ENCODE results near the gene ATP6V0D1.

ATP6V0D1 gene

DNA sequence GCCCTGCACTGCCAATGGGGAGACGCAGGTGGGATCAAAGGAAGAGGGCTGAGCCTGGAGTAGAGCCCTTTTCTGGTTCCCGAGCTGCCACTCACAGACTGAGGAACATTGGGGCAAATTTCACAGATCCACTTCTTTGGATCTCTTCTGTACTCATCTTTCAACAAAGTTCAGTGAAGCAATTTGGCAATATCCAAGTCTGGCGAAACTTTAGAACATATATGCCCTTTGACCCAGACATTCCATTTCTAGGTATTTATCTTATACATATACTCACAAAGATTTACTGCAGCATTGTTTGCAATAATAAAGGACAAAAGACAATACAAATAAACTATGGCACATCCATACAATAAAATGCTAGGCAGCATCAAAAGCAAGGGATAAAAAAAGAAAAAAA lies 69.6 kb downstream of the ATP6V0D1 start:
- Histone ChIP-seq H3K4me3 (ENCODE audit: low read length) (no peak overlapping the region), H3K36me3 (ENCODE audit: control insufficient read depth, insufficient read depth, low read length, severe bottlenecking) (no peaks in the 10 kb centered on the region), H3K9me3 (ENCODE audit: control insufficient read depth, low read length) (no peaks in the 10 kb centered on the region), H3K4me1 (ENCODE audit: control insufficient read depth, insufficient read depth, low read length) (peaks cover 25% of the 10 kb centered on the region), H3K9ac (ENCODE audit: low read length) (no peak overlapping the region), H3K27me3 (replicated peaks; ENCODE audit: control insufficient read depth, insufficient read depth, low read length) (no peaks in the 10 kb centered on the region)
- no peak for DNase-seq (ENCODE audit: low read depth)

DNA sequence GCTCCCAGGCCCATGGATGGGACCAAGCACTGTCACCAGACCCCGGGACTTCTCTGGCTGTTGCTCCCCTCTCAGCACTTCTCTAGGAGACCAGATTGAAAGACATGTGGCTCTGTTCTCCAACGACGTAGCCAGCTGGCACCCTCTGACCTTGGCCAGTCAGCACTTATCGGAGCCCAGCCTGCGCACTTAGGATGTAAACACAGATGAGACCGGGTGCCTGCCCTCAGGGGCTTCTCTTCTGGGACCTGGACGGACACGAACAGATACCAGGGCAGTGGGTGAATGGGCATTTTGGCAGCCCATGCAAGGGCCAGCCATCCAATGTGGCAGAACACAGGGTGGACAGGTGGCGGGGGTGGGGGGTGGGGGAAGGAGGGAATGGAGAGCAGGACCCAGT lies 71.3 kb downstream of the ATP6V0D1 start:
- no peak overlapping the region for H3K9ac ChIP-seq (ENCODE audit: low read length)
- DNase-seq (ENCODE audit: low read depth): no peak
- H3K4me3 ChIP-seq (ENCODE audit: low read length): no peak overlapping the region
- no peaks in the 10 kb centered on the region for H3K9me3 ChIP-seq (ENCODE audit: control insufficient read depth, low read length)
- H3K36me3 ChIP-seq (ENCODE audit: control insufficient read depth, insufficient read depth, low read length, severe bottlenecking): no peaks in the 10 kb centered on the region
- peaks cover 38% of the 10 kb centered on the region for H3K4me1 ChIP-seq (ENCODE audit: control insufficient read depth, insufficient read depth, low read length)
- no peaks in the 10 kb centered on the region for H3K27me3 ChIP-seq (replicated peaks; ENCODE audit: control insufficient read depth, insufficient read depth, low read length)

DNA sequence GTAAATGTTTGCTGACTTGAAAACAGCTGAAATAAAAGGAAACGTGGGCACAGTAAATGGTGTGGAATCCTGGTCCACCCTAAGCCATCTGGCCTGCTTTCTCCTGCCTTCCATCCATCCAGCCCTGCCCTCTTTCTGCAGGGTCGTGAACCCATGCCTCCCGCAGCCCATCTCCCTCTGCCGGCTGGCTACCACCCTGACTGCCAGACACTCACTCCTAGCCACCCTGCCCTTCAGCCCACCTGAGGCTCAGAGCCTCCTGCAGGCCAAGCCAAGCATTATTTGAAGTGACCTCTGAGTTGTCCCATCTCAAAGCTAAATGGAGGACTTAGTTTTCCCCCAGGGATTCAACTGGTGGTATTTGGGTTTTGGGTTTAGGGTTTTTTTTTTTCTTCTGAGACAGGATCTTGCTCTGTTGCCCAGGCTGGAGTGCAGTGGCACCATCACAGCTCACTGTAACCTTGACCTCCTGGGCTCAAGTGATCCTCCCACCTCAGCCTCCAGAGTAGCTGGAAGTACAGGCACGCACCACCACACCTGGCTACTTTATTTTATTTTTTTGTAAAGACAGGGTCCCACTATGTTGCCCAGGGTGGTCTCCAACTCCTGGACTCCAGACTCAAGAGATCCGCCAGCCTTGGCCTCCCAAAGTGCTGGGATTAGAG lies 73.0 kb downstream of the ATP6V0D1 start:
- Histone ChIP-seq H3K9me3 (ENCODE audit: control insufficient read depth, low read length) (no peaks in the 10 kb centered on the region), H3K36me3 (ENCODE audit: control insufficient read depth, insufficient read depth, low read length, severe bottlenecking) (no peaks in the 10 kb centered on the region), H3K4me3 (ENCODE audit: low read length) (no peak overlapping the region), H3K9ac (ENCODE audit: low read length) (peak overlapping the region; percentile 63), H3K27me3 (replicated peaks; ENCODE audit: control insufficient read depth, insufficient read depth, low read length) (no peaks in the 10 kb centered on the region), H3K4me1 (ENCODE audit: control insufficient read depth, insufficient read depth, low read length) (peaks cover 34% of the 10 kb centered on the region)
- DNase-seq (ENCODE audit: low read depth): no peak

GRCh38 chr16:67407176-67407787 lies 73.7 kb downstream of the ATP6V0D1 start:
- H3K9me3 ChIP-seq (ENCODE audit: control insufficient read depth, low read length): no peaks in the 10 kb centered on the region
- peaks cover 34% of the 10 kb centered on the region for H3K4me1 ChIP-seq (ENCODE audit: control insufficient read depth, insufficient read depth, low read length)
- peak overlapping the region; percentile 63 for H3K9ac ChIP-seq (ENCODE audit: low read length)
- no peaks in the 10 kb centered on the region for H3K36me3 ChIP-seq (ENCODE audit: control insufficient read depth, insufficient read depth, low read length, severe bottlenecking)
- H3K4me3 ChIP-seq (ENCODE audit: low read length): no peak overlapping the region
- H3K27me3 ChIP-seq (replicated peaks; ENCODE audit: control insufficient read depth, insufficient read depth, low read length): no peaks in the 10 kb centered on the region
- DNase-seq (ENCODE audit: low read depth): peak; percentile 55

DNA sequence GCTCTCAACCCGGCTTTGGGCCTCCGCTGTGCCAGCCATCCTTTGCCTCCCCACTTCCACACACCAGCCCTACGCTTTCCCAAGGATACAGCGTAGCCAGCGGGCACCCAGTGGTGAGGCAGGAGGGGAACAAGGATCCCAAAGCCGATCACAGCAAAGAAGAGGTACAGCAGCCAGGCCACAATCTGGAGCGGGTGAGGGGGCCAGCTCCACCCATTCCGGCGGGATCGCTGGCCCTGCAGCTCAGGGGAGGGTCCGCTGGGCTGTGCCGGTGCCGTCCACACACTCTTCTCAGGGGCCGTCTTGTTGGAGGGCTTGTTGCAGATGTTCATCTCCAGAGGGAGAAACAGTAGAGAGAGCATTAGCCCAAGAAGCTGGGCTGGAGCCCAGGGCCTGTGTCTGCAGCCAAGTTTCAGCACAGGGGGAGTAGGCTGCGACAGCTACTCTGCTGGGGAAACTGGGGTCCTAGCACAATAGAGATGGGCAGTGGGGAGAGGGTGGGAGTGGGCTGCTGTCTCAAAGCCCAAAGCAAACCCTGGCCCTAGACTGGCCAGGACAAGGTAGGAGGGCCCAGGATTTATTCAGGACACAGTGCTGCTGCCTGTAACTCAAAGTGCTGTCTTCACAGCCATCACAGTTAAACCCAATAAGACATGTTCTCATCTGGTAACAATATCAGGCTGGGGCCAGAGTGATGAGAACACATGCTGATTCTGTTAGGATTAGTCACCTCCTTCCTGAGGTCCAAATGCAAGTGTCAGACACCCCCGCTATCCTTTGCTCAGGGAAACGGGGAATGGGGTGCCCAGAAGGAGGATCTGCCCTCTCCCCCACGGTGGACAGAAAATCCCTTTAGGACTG lies 74.6 kb downstream of the ATP6V0D1 start:
- H3K4me3 ChIP-seq (ENCODE audit: low read length): peak overlapping the region; percentile 47
- no peaks in the 10 kb centered on the region for H3K27me3 ChIP-seq (replicated peaks; ENCODE audit: control insufficient read depth, insufficient read depth, low read length)
- peak; percentile 88 for DNase-seq (ENCODE audit: low read depth)
- no peaks in the 10 kb centered on the region for H3K9me3 ChIP-seq (ENCODE audit: control insufficient read depth, low read length)
- H3K4me1 ChIP-seq (ENCODE audit: control insufficient read depth, insufficient read depth, low read length): peaks cover 34% of the 10 kb centered on the region
- H3K36me3 ChIP-seq (ENCODE audit: control insufficient read depth, insufficient read depth, low read length, severe bottlenecking): no peaks in the 10 kb centered on the region
- peak overlapping the region; percentile 63 for H3K9ac ChIP-seq (ENCODE audit: low read length)

DNA sequence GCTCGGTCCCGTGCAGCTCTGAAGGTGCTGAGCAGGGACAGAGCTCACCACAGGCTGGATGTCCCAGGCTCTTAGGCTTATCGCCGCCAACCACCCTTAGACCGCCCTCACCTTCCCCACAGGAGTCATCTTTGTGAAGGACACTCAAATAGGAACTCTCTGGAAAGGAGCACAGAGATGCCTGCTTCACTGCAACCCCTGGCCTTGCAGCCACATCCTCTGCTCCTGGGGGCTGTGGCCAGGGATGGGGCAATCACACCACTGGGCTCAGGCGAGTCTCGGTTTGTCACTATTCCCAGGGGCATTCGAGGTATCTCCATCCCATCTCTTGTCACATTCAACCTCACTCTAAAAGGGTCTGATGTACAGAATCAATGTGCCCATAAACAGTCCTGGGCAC lies 75.6 kb downstream of the ATP6V0D1 start:
- H3K9ac ChIP-seq (ENCODE audit: low read length): no peak overlapping the region

DNA sequence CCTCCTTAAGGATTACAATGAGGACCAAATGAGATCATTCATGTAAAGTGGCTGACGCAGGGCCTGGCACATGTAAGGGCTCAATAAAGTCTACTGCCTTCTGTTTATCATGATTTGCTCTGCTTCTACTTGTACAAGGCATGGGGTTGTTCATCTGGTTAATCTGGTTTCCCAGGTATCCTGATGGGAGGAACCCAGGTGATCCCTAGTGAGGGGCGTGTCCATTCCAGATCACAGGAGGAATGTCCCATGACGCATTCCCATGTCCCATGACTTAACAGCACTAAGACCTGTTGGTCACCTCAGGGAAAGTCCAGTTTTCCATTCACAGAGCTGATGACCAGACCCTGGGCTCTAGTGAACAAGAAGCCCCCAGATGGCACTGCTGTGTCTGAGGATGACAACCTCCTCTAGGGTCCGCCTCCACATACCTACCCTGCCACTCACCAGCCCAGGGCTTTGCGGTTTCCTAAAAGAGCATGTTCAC lies 76.2 kb downstream of the ATP6V0D1 start:
- H3K4me1 ChIP-seq (ENCODE audit: control insufficient read depth, insufficient read depth, low read length): peaks cover 29% of the 10 kb centered on the region
- no peaks in the 10 kb centered on the region for H3K36me3 ChIP-seq (ENCODE audit: control insufficient read depth, insufficient read depth, low read length, severe bottlenecking)
- no peaks in the 10 kb centered on the region for H3K27me3 ChIP-seq (replicated peaks; ENCODE audit: control insufficient read depth, insufficient read depth, low read length)
- no peak for DNase-seq (ENCODE audit: low read depth)
- no peaks in the 10 kb centered on the region for H3K9me3 ChIP-seq (ENCODE audit: control insufficient read depth, low read length)
- no peak overlapping the region for H3K4me3 ChIP-seq (ENCODE audit: low read length)
- H3K9ac ChIP-seq (ENCODE audit: low read length): no peak overlapping the region

More for the DNA sequence above, 75.6 kb downstream of the ATP6V0D1 start:
- DNase-seq (ENCODE audit: low read depth): no peak
- no peaks in the 10 kb centered on the region for H3K36me3 ChIP-seq (ENCODE audit: control insufficient read depth, insufficient read depth, low read length, severe bottlenecking)
- H3K4me3 ChIP-seq (ENCODE audit: low read length): no peak overlapping the region
- no peaks in the 10 kb centered on the region for H3K27me3 ChIP-seq (replicated peaks; ENCODE audit: control insufficient read depth, insufficient read depth, low read length)
- peaks cover 29% of the 10 kb centered on the region for H3K4me1 ChIP-seq (ENCODE audit: control insufficient read depth, insufficient read depth, low read length)
- H3K9me3 ChIP-seq (ENCODE audit: control insufficient read depth, low read length): no peaks in the 10 kb centered on the region

GRCh38 chr16:67403976-67404555 lies 76.9 kb downstream of the ATP6V0D1 start:
- Histone ChIP-seq H3K27me3 (replicated peaks; ENCODE audit: control insufficient read depth, insufficient read depth, low read length) (no peaks in the 10 kb centered on the region), H3K4me1 (ENCODE audit: control insufficient read depth, insufficient read depth, low read length) (peaks cover 29% of the 10 kb centered on the region), H3K9ac (ENCODE audit: low read length) (no peak overlapping the region), H3K4me3 (ENCODE audit: low read length) (no peak overlapping the region), H3K36me3 (ENCODE audit: control insufficient read depth, insufficient read depth, low read length, severe bottlenecking) (no peaks in the 10 kb centered on the region), H3K9me3 (ENCODE audit: control insufficient read depth, low read length) (no peaks in the 10 kb centered on the region)
- DNase-seq (ENCODE audit: low read depth): no peak

DNA sequence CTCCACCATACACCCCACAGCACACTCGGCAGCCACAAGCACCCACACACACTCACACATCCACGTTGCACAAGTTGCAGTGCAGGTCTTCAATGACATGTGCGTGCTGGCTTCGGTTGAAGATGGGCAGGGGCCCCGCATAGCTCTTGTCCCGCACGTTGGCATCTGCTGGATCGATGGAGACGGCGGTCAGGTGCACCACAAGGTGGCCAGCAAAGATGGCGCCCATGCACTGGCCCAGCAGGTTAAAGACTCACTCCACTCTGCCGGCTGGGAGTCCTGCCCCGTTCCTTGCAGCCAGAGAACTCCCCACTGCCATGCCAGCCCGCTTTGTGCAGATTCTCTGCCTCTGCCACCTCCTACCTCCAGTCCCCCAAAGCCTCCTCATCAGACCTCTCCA lies 80.1 kb downstream of the ATP6V0D1 start:
- Histone ChIP-seq H3K9me3 (ENCODE audit: control insufficient read depth, low read length) (no peaks in the 10 kb centered on the region), H3K9ac (ENCODE audit: low read length) (no peak overlapping the region), H3K4me3 (ENCODE audit: low read length) (no peak overlapping the region), H3K36me3 (ENCODE audit: control insufficient read depth, insufficient read depth, low read length, severe bottlenecking) (no peaks in the 10 kb centered on the region), H3K27me3 (replicated peaks; ENCODE audit: control insufficient read depth, insufficient read depth, low read length) (no peaks in the 10 kb centered on the region), H3K4me1 (ENCODE audit: control insufficient read depth, insufficient read depth, low read length) (peaks cover 20% of the 10 kb centered on the region)
- no peak for DNase-seq (ENCODE audit: low read depth)

GRCh38 chr16:67399749-67400704 lies 80.9 kb downstream of the ATP6V0D1 start:
- Histone ChIP-seq H3K9me3 (ENCODE audit: control insufficient read depth, low read length) (no peaks in the 10 kb centered on the region), H3K27me3 (replicated peaks; ENCODE audit: control insufficient read depth, insufficient read depth, low read length) (no peaks in the 10 kb centered on the region), H3K9ac (ENCODE audit: low read length) (no peak overlapping the region), H3K36me3 (ENCODE audit: control insufficient read depth, insufficient read depth, low read length, severe bottlenecking) (no peaks in the 10 kb centered on the region), H3K4me1 (ENCODE audit: control insufficient read depth, insufficient read depth, low read length) (peaks cover 13% of the 10 kb centered on the region), H3K4me3 (ENCODE audit: low read length) (no peak overlapping the region)
- DNase-seq (ENCODE audit: low read depth): no peak

Measured in adipocyte (in vitro differentiated cells).